AG04450 (cell line): ENCODE measurements around the gene ZFYVE19. TPM values are rescaled to one million over a fixed set of nuclear protein-coding genes. Genes with fewer than 3 reads are reported as not detected.
A peak's percentile ranks its signal among the peaks of the same experiment; 100 is the strongest.

Source experiments
- CTCF ChIA-PET: fragments of 300-600, 350-600 bp; formaldehyde crosslinking; extraction: SDS; loops from one replicate; lab custom pipeline; 2022; ENCODE audit warnings: antibody characterized with exemption, inconsistent platforms; lab: Charles Lee
- POLR2A ChIA-PET: fragments of 350-600 bp; formaldehyde crosslinking; extraction: SDS; loops from one replicate; lab custom pipeline; 2021; ENCODE audit warnings: antibody characterized with exemption, inconsistent platforms; lab: Yijun Ruan, JAX
- DNase-seq: peaks from one replicate; pipeline ENCODE4 v3.0.0-alpha.2; 2011; ENCODE audit warnings: low read depth, low spot score
- H3K27ac ChIP-seq: one replicate; pipeline ENCODE4 v1.5.1; 2012; ENCODE audit warnings: low read depth, low read length, control low read depth
- H3K27me3 ChIP-seq: one replicate; pipeline ENCODE4 v1.6.0; 2012; ENCODE audit warnings: low read length; ENCODE audit not compliant: control insufficient read depth, insufficient read depth
- H3K4me3 ChIP-seq: 2 replicates; pipeline ENCODE4 v1.5.1; 2011; ENCODE audit warnings: mild to moderate bottlenecking, low read depth, low read length, control low read depth
- H3K9me3 ChIP-seq: 2 replicates; pipeline ENCODE4 v1.5.1; 2012; ENCODE audit warnings: low read length; ENCODE audit not compliant: control insufficient read depth, insufficient read depth
- CTCF ChIP-seq: IDR thresholded peaks from 2 replicates; pipeline ENCODE4 v1.5.1; 2011; ENCODE audit warnings: low read depth, low read length, control low read depth, inconsistent platforms
- polyA plus RNA-seq: library from polyadenylated mRNA; depleted of rRNA; stranded (reverse); fragments of >200 nt; gene quantifications from 2 replicates; pipeline ENCODE4 v1.2.3, GENCODE V29; 2011

ZFYVE19 gene
- polyA plus RNA-seq, 1 experiment: 15.6 TPM

GRCh38 chr15:40830884-40831283 is 24.0 kb downstream of the ZFYVE19 start:
- no peak for TF ChIP-seq CTCF
- DNase-seq: no peak
- ChIA-PET CTCF (interaction anchor here (2.2 kb wide), 1 partner anchor 27 kb away, joined by 9 read pairs; no protein-coding TSS in a partner anchor), POLR2A (no interaction called here)
- peaks cover 9% of the 10 kb centered on the region for H3K27me3 ChIP-seq
- H3K27ac ChIP-seq: no peak overlapping the region
- H3K4me3 ChIP-seq: no peak overlapping the region
- no peaks in the 10 kb centered on the region for H3K9me3 ChIP-seq

- ChIA-PET POLR2A (no interaction called here), CTCF (no interaction called here)
- no peak for DNase-seq
- no peak overlapping the region for H3K27ac ChIP-seq
- no peak overlapping the region for H3K4me3 ChIP-seq
- no peak for TF ChIP-seq CTCF
- H3K27me3 ChIP-seq: peaks cover 9% of the 10 kb centered on the region
- no peaks in the 10 kb centered on the region for H3K9me3 ChIP-seq
These were observed 25.0 kb downstream of the ZFYVE19 start for GRCh38 chr15:40831861-40832260.

GRCh38 chr15:40832903-40833302 is 26.0 kb downstream of the ZFYVE19 start:
- POLR2A ChIA-PET: no interaction called here

GRCh38 chr15:40836020-40836419 is 29.1 kb downstream of the ZFYVE19 start:
- ChIA-PET POLR2A (no interaction called here), CTCF (interaction anchor here (2.0 kb wide), 1 partner anchor 22 kb away, joined by 10 read pairs; no protein-coding TSS in a partner anchor)
- H3K9me3 ChIP-seq: no peaks in the 10 kb centered on the region
- no peak overlapping the region for H3K27ac ChIP-seq
- H3K27me3 ChIP-seq: no peaks in the 10 kb centered on the region
- no peak overlapping the region for H3K4me3 ChIP-seq
- TF ChIP-seq CTCF: no peak
- no peak for DNase-seq

More at GRCh38 chr15:40832903-40833302, 26.0 kb downstream of the ZFYVE19 start:
- Histone ChIP-seq H3K9me3 (no peaks in the 10 kb centered on the region), H3K27me3 (peaks cover 9% of the 10 kb centered on the region), H3K27ac (no peak overlapping the region), H3K4me3 (no peak overlapping the region)
- no peak for DNase-seq
- CTCF ChIA-PET: interaction anchor here (0.7 to 1.6 kb wide), 3 partner anchors 11 to 203 kb away, joined by 3 to 19 read pairs (median 4); partner anchors contain the start of gene SPINT1
- no peak for TF ChIP-seq CTCF

- H3K4me3 ChIP-seq: no peak overlapping the region
- no peaks in the 10 kb centered on the region for H3K9me3 ChIP-seq
- CTCF ChIA-PET: interaction anchor here (1.0 to 6.0 kb wide), 4 partner anchors 19 to 274 kb away, joined by 3 to 39 read pairs (median 4); partner anchors contain the start of genes CCDC32 and VPS18
- peak overlapping the region; percentile 39 for H3K27ac ChIP-seq
- POLR2A ChIA-PET: no interaction called here
- no peak for DNase-seq
- no peak for TF ChIP-seq CTCF
- peaks cover 15% of the 10 kb centered on the region for H3K27me3 ChIP-seq
These were observed 31.9 kb downstream of the ZFYVE19 start for GRCh38 chr15:40838756-40839155.
